ENCODE data around the gene ECHDC3. TPM values are rescaled to one million over a fixed set of nuclear protein-coding genes. Genes with fewer than 3 reads are reported as not detected.

The ECHDC3 gene
- total RNA-seq, 1 experiment from 2014 or later: 30.1 TPM

GRCh38 chr10:11776080-11776479 is 33.9 kb downstream of the ECHDC3 start:
- H3K27me3 Mint-ChIP-seq (ENCODE audit: insufficient read depth, unreplicated experiment): no peaks in the 10 kb centered on the region
- no peak for TF ChIP-seq CTCF (IDR thresholded peaks at IDR 0.05; ENCODE audit: insufficient read depth in 1 of 2, low read depth in 1 of 2, low read length in 1 of 2, severe bottlenecking in 1 of 2, unreplicated experiment in 1 of 2)
- no TSS peak for BruUV-seq (replicated peaks)
- Histone ChIP-seq H3K36me3 (ENCODE audit: control insufficient read depth, insufficient read depth, low read length) (no peaks in the 10 kb centered on the region), H3K27me3 (replicated peaks; ENCODE audit: control insufficient read depth, insufficient read depth, low read length) (no peaks in the 10 kb centered on the region), H3K9me3 (no peaks in the 10 kb centered on the region), H3K4me3 (ENCODE audit: low read depth, low read length) (no peak overlapping the region), H3K4me1 (peaks cover 18% of the 10 kb centered on the region)
- peak; percentile 69 to 74 for DNase-seq
- intact Hi-C loops (cut with micrococcal nuclease; ENCODE audit: unreplicated experiment): no loop called here
- ChIA-PET POLR2A (no interaction called here), CTCF (no interaction called here)
- no peaks in the 10 kb centered on the region for H3K9me3 Mint-ChIP-seq (ENCODE audit: unreplicated experiment)
- peak overlapping the region; percentile 61 for H3K27ac Mint-ChIP-seq (ENCODE audit: unreplicated experiment)
- H3K4me1 Mint-ChIP-seq (ENCODE audit: low read depth, unreplicated experiment): peaks cover 15% of the 10 kb centered on the region
- peak overlapping the region; percentile 3 for H3K4me3 Mint-ChIP-seq (ENCODE audit: unreplicated experiment)
- peaks cover 6% of the 10 kb centered on the region for H3K36me3 Mint-ChIP-seq (ENCODE audit: insufficient read depth, unreplicated experiment)

- Mint-ChIP-seq H3K27ac (ENCODE audit: unreplicated experiment) (no peak overlapping the region), H3K36me3 (ENCODE audit: insufficient read depth, unreplicated experiment) (peaks cover 6% of the 10 kb centered on the region), H3K27me3 (ENCODE audit: insufficient read depth, unreplicated experiment) (no peaks in the 10 kb centered on the region), H3K9me3 (ENCODE audit: unreplicated experiment) (no peaks in the 10 kb centered on the region), H3K4me1 (ENCODE audit: low read depth, unreplicated experiment) (peaks cover 15% of the 10 kb centered on the region), H3K4me3 (ENCODE audit: unreplicated experiment) (no peak overlapping the region)
- TF ChIP-seq CTCF (IDR thresholded peaks at IDR 0.05; ENCODE audit: insufficient read depth in 1 of 2, low read depth in 1 of 2, low read length in 1 of 2, severe bottlenecking in 1 of 2, unreplicated experiment in 1 of 2): no peak
- CTCF ChIA-PET: interaction anchor here (3.0 kb wide), 1 partner anchor 12 kb away, joined by 47 read pairs; no protein-coding TSS in a partner anchor
- no peaks in the 10 kb centered on the region for H3K27me3 ChIP-seq (replicated peaks; ENCODE audit: control insufficient read depth, insufficient read depth, low read length)
- no peak overlapping the region for H3K4me3 ChIP-seq (ENCODE audit: low read depth, low read length)
- peaks cover 18% of the 10 kb centered on the region for H3K4me1 ChIP-seq
- H3K9me3 ChIP-seq: no peaks in the 10 kb centered on the region
- POLR2A ChIA-PET: no interaction called here
- no peaks in the 10 kb centered on the region for H3K36me3 ChIP-seq (ENCODE audit: control insufficient read depth, insufficient read depth, low read length)
- no peak for DNase-seq
- intact Hi-C loops (cut with micrococcal nuclease; ENCODE audit: unreplicated experiment): no loop called here
- no TSS peak for BruUV-seq (replicated peaks)
These were observed 38.9 kb downstream of the ECHDC3 start for GRCh38 chr10:11781114-11781513.

- H3K27me3 ChIP-seq (replicated peaks; ENCODE audit: control insufficient read depth, insufficient read depth, low read length): no peaks in the 10 kb centered on the region
- H3K36me3 ChIP-seq (ENCODE audit: control insufficient read depth, insufficient read depth, low read length): no peaks in the 10 kb centered on the region
- ChIA-PET POLR2A (interaction anchor here (0.6 to 1.1 kb wide), 4 partner anchors 11 to 260 kb away, joined by 3 to 8 read pairs (median 6); no protein-coding TSS in a partner anchor), CTCF (interaction anchor here (0.6 to 3.0 kb wide), 26 partner anchors 8 to 260 kb away, joined by 3 to 47 read pairs (median 4); no protein-coding TSS in a partner anchor)
- intact Hi-C loops (cut with micrococcal nuclease; ENCODE audit: unreplicated experiment): loop anchor here (1.0 to 2.0 kb wide), 3 partner anchors 37 to 203 kb away; no protein-coding TSS in a partner anchor
- BruUV-seq (replicated peaks): no TSS peak
- H3K9me3 Mint-ChIP-seq (ENCODE audit: unreplicated experiment): no peaks in the 10 kb centered on the region
- H3K27me3 Mint-ChIP-seq (ENCODE audit: insufficient read depth, unreplicated experiment): no peaks in the 10 kb centered on the region
- H3K36me3 Mint-ChIP-seq (ENCODE audit: insufficient read depth, unreplicated experiment): peaks cover 1% of the 10 kb centered on the region
- peak; percentile 87 to 90 for TF ChIP-seq CTCF (IDR thresholded peaks at IDR 0.05; ENCODE audit: insufficient read depth in 1 of 2, low read depth in 1 of 2, low read length in 1 of 2, severe bottlenecking in 1 of 2, unreplicated experiment in 1 of 2)
- H3K9me3 ChIP-seq: no peaks in the 10 kb centered on the region
- peaks cover 8% of the 10 kb centered on the region for H3K4me1 Mint-ChIP-seq (ENCODE audit: low read depth, unreplicated experiment)
- H3K4me1 ChIP-seq: peaks cover 10% of the 10 kb centered on the region; the same call in 1 of the 2 replicates
- H3K4me3 Mint-ChIP-seq (ENCODE audit: unreplicated experiment): peak overlapping the region; percentile 4
- DNase-seq: peak in 1 of 2 experiments; percentile 84
- H3K4me3 ChIP-seq (ENCODE audit: low read depth, low read length): no peak overlapping the region
- H3K27ac Mint-ChIP-seq (ENCODE audit: unreplicated experiment): peak overlapping the region; percentile 60
These were observed 40.8 kb downstream of the ECHDC3 start for GRCh38 chr10:11782793-11783557.
